SU-DHL-6 (cell line): ENCODE measurements around the gene ADIPOR2.

ENCODE experiments used
- CTCF ChIP-seq: fragments of 200-600 bp; sonication (generic); IDR thresholded peaks from one replicate; pipeline ENCODE4 v1.5.1; 2017; ENCODE audit warnings: antibody characterized with exemption, mild to moderate bottlenecking, low read length, moderate library complexity; ENCODE audit not compliant: insufficient read depth, poor library complexity, severe bottlenecking
- EZH2phosphoT487 ChIP-seq: fragments of 200-600 bp; sonication (generic), shearing (Covaris generic); conservative IDR thresholded peaks from 2 replicates; pipeline ENCODE4 v1.6.1; 2018; ENCODE audit warnings: mild to moderate bottlenecking, antibody characterized with exemption, low read length, moderate library complexity, mixed read lengths

- TF ChIP-seq CTCF = no peak
- TF ChIP-seq EZH2phosphoT487 = no peak
Observed at GRCh38 chr12:1737652-1738286, 46.9 kb downstream of the ADIPOR2 start.
